Trophoblast cell (in vitro differentiated cells and primary cell): ENCODE measurements around the gene SH3YL1.

ENCODE experiments used
- DNase-seq, 2 donors: peaks; one replicate each; pipeline ENCODE4 v3.0.0-alpha.2; 2016
- H2AFZ ChIP-seq: 2 replicates; pipeline ENCODE4 v1.6.1; 2013; ENCODE audit warnings: low read length, moderate library complexity, mild to moderate bottlenecking; ENCODE audit not compliant: insufficient read depth, poor library complexity
- H2AK5ac ChIP-seq: 2 replicates; pipeline ENCODE4 v1.6.1; 2013; ENCODE audit warnings: mild to moderate bottlenecking, low read length
- H2BK120ac ChIP-seq: 2 replicates; pipeline ENCODE4 v1.6.1; 2013; ENCODE audit warnings: low read length, mild to moderate bottlenecking, moderate library complexity; ENCODE audit not compliant: insufficient read depth, poor library complexity
- H2BK12ac ChIP-seq: 2 replicates; pipeline ENCODE4 v1.6.1; 2013; ENCODE audit warnings: mild to moderate bottlenecking, low read length, moderate library complexity
- H2BK5ac ChIP-seq: 2 replicates; pipeline ENCODE4 v1.6.1; 2013; ENCODE audit warnings: low read length, low read depth, moderate library complexity, mild to moderate bottlenecking; ENCODE audit not compliant: poor library complexity
- H3K14ac ChIP-seq: 2 replicates; pipeline ENCODE4 v1.6.1; 2013; ENCODE audit warnings: mild to moderate bottlenecking, low read length
- H3K18ac ChIP-seq: 2 replicates; pipeline ENCODE4 v1.6.1; 2013; ENCODE audit warnings: mild to moderate bottlenecking, low read length
- H3K23ac ChIP-seq: 2 replicates; pipeline ENCODE4 v1.6.1; 2013; ENCODE audit warnings: low read length
- H3K27ac ChIP-seq: 2 replicates; pipeline ENCODE4 v1.5.1; 2013; ENCODE audit warnings: low read depth, mild to moderate bottlenecking, inconsistent platforms, low read length, moderate library complexity
- H3K27me3 ChIP-seq: 2 replicates; pipeline ENCODE4 v1.6.1; 2013; ENCODE audit warnings: inconsistent platforms, mild to moderate bottlenecking, low read length, moderate library complexity; ENCODE audit not compliant: insufficient read depth
- H3K36me3 ChIP-seq, 2 experiments: 1 replicate in 1 of 2; 2 replicates in 1 of 2; pipeline ENCODE4 v1.6.1; 2013; ENCODE audit warnings: low read length in 2 of 2, mild to moderate bottlenecking in 2 of 2, moderate library complexity in 1 of 2; ENCODE audit not compliant: insufficient read depth in 2 of 2, control insufficient read depth in 1 of 2
- H3K4ac ChIP-seq: 2 replicates; pipeline ENCODE4 v1.6.1; 2013; ENCODE audit warnings: low read depth, mild to moderate bottlenecking, low read length, moderate library complexity
- H3K4me1 ChIP-seq, 2 experiments: 1 replicate in 1 of 2; 2 replicates in 1 of 2; pipeline ENCODE4 v1.6.1; 2013; ENCODE audit warnings: low read length in 2 of 2, mild to moderate bottlenecking in 2 of 2, moderate library complexity in 1 of 2; ENCODE audit not compliant: insufficient read depth in 2 of 2, control insufficient read depth in 1 of 2
- H3K4me2 ChIP-seq: 2 replicates; pipeline ENCODE4 v1.6.1; 2013; ENCODE audit warnings: inconsistent platforms, mild to moderate bottlenecking, low read length, moderate library complexity
- H3K4me3 ChIP-seq: 2 replicates; pipeline ENCODE4 v1.5.1; 2013; ENCODE audit warnings: mild to moderate bottlenecking, low read depth, low read length, inconsistent platforms
- H3K79me1 ChIP-seq: one replicate; pipeline ENCODE4 v1.6.1; 2013; ENCODE audit warnings: low read length
- H3K79me2 ChIP-seq: 2 replicates; pipeline ENCODE4 v1.6.1; 2013; ENCODE audit warnings: low read length, mild to moderate bottlenecking; ENCODE audit not compliant: control insufficient read depth, insufficient read depth, poor library complexity
- H3K9ac ChIP-seq: 2 replicates; pipeline ENCODE4 v1.6.1; 2013; ENCODE audit warnings: mild to moderate bottlenecking, low read length
- H3K9me3 ChIP-seq: 2 replicates; pipeline ENCODE4 v1.6.1; 2013; ENCODE audit warnings: low read depth, mild to moderate bottlenecking, control low read depth, inconsistent platforms, low read length; ENCODE audit not compliant: insufficient read depth
- H4K12ac ChIP-seq: 2 replicates; pipeline ENCODE4 v1.6.1; 2013; ENCODE audit warnings: low read depth, mild to moderate bottlenecking, low read length, moderate library complexity
- H4K8ac ChIP-seq: 2 replicates; pipeline ENCODE4 v1.6.1; 2013; ENCODE audit warnings: low read depth, mild to moderate bottlenecking, low read length, moderate library complexity
- H4K91ac ChIP-seq: one replicate; pipeline ENCODE4 v1.6.1; 2013; ENCODE audit warnings: low read depth, mild to moderate bottlenecking, low read length, moderate library complexity
- WGBS: extraction: QIAGEN DNeasy Blood & Tissue Kit; methylation state at CpG from one replicate; pipeline ENCODE4 v1.1.7; 2013; ENCODE audit warnings: missing lambda C conversion rate; ENCODE audit not compliant: insufficient read length, insufficient coverage; ENCODE audit errors: extremely low coverage; 5-methylcytosine and 5-hydroxymethylcytosine counted together

Gene SH3YL1

DNA sequence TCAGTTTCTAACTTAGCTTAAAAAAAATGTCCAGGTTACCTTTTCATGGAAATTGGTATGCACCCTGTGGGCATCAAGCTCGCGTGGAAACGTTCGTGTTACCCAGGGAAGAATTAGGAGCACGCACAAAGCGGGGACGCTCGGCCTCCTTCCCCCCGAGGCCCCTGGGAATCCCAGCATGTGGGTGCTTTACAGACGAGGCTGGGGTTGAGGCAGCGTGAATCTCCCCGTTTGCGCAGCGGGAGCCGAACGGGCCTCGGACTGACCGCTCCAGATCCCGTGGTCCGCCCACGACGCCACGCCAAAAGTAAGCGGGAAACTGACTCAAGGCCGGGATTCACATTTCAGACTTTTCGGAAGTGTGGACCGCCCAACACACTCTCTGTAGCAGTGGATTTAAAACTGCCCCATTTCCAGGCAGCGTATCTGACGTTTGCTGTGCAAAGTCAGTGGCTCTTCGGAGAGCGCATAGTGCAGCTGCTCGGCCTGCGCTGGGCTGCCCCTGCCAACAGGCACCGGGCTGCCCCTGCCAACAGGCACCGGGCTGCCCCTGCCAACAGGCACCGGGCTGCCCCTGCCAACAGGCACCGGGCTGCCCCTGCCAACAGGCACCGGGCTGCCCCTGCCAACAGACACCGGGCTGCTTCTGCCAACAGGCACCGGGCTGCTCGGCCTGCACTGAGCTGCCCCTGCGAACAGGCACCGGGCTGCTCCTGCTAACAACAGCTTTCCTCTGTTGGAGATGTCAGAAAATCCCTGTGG lies 49.7 kb downstream of the SH3YL1 start:
- H3K4ac ChIP-seq, result no peak overlapping the region

DNA sequence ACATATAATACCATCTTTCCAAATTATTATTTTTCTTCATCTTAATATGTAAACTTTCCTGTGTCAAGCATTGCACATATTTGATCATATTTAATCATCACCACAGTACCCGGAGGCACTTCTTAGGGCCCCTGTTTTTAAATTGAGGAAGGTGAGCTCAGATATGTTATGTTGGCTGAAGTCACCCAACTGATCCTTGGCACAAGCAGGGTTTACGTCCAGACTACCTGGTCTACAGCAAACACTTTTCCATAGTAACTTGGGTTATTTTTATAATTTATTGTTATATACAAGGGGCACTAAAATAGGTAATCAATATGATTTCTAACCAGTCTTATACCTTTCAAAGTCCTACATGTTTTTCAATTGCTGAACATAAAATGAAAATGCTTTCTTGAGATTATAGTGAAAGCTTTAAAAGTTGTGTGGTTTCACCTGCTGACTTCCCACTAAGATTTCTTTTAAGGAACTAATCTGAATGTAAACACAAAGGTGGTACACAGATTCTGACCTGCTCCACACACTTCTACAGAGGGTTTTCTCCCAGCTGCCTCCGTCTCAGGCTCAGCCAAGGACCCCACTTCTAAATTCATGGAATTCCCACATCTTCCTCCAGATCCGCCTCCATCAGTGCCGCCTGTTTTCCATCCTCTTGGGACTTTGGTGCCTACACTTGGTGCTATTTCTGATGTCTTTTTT lies 52.2 kb downstream of the SH3YL1 start:
- no peaks in the 10 kb centered on the region for H3K79me1 ChIP-seq
- H3K4me2 ChIP-seq, result no peak overlapping the region
- H4K91ac ChIP-seq, result no peak overlapping the region
- H3K36me3 ChIP-seq, result no peaks in the 10 kb centered on the region
- DNase-seq, result no peak
- H3K4me3 ChIP-seq, result no peak overlapping the region
- H3K4me1 ChIP-seq, result no peaks in the 10 kb centered on the region
- no peak overlapping the region for H3K14ac ChIP-seq
- H3K4ac ChIP-seq, result no peak overlapping the region
- no peak overlapping the region for H2BK5ac ChIP-seq
- peaks cover 8% of the 10 kb centered on the region for H3K9me3 ChIP-seq
- no peaks in the 10 kb centered on the region for H3K27me3 ChIP-seq
- no peak overlapping the region for H3K18ac ChIP-seq
- H2AFZ ChIP-seq, result no peak overlapping the region
- H4K8ac ChIP-seq, result no peak overlapping the region
- no peak overlapping the region for H3K9ac ChIP-seq
- no peak overlapping the region for H2BK120ac ChIP-seq
- H2BK12ac ChIP-seq, result no peak overlapping the region
- H4K12ac ChIP-seq, result no peak overlapping the region
- H3K23ac ChIP-seq, result no peak overlapping the region
- WGBS, result no CpG with 5 or more reads among the region's 5 CpGs
- no peaks in the 10 kb centered on the region for H3K79me2 ChIP-seq
- H2AK5ac ChIP-seq, result no peak overlapping the region
- H3K27ac ChIP-seq, result no peak overlapping the region

More for the DNA sequence above, 49.7 kb downstream of the SH3YL1 start:
- Histone ChIP-seq H3K14ac (no peak overlapping the region), H3K9me3 (peaks cover 6% of the 10 kb centered on the region), H2BK12ac (no peak overlapping the region), H3K36me3 (peaks cover 2 to 3% of the 10 kb centered on the region in 2 experiments), H2BK5ac (no peak overlapping the region), H2AK5ac (no peak overlapping the region), H3K4me2 (no peak overlapping the region), H2AFZ (no peak overlapping the region), H3K4me3 (no peak overlapping the region), H3K79me2 (no peaks in the 10 kb centered on the region), H4K8ac (no peak overlapping the region), H3K27ac (no peak overlapping the region), H3K18ac (no peak overlapping the region), H3K79me1 (no peaks in the 10 kb centered on the region), H3K9ac (no peak overlapping the region), H4K12ac (no peak overlapping the region), H3K4me1 (no peaks in the 10 kb centered on the region), H2BK120ac (no peak overlapping the region), H3K23ac (no peak overlapping the region), H4K91ac (no peak overlapping the region), H3K27me3 (no peaks in the 10 kb centered on the region)
- no CpG with 5 or more reads among the region's 43 CpGs for WGBS
- DNase-seq, result no peak

DNA sequence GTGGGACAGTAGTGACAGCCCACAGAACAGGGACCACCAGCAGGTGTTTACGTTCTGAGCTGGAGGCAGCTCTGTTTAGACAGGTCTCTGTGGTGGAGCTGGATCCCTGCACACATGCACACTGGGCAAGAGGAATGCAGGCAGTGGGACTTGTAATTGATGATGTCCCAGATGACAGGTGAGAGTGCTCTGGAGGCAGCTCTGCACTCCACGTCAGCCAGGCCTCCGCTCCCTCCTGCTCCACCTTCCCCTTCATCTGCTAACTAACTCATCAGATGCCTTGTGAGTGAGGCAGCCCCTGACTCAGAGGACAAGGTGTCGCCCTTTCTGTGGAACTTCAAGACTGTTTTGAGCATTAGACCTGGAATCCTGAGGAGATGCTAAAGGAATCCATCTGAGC lies 53.2 kb downstream of the SH3YL1 start:
- Histone ChIP-seq H3K14ac (no peak overlapping the region), H2BK5ac (no peak overlapping the region), H3K36me3 (no peaks in the 10 kb centered on the region), H3K27me3 (no peaks in the 10 kb centered on the region), H3K9ac (no peak overlapping the region), H3K4me1 (no peaks in the 10 kb centered on the region), H3K4ac (no peak overlapping the region), H3K79me1 (no peaks in the 10 kb centered on the region), H3K4me3 (no peak overlapping the region), H3K9me3 (peaks cover 8% of the 10 kb centered on the region), H4K12ac (no peak overlapping the region), H3K23ac (no peak overlapping the region), H2BK120ac (no peak overlapping the region), H4K8ac (no peak overlapping the region), H3K18ac (no peak overlapping the region), H4K91ac (no peak overlapping the region), H2AK5ac (no peak overlapping the region), H2AFZ (no peak overlapping the region), H3K27ac (no peak overlapping the region), H3K79me2 (no peaks in the 10 kb centered on the region), H2BK12ac (no peak overlapping the region), H3K4me2 (no peak overlapping the region)
- no CpG with 5 or more reads among the region's 4 CpGs for WGBS
- peak; percentile 9 to 37 for DNase-seq

DNA sequence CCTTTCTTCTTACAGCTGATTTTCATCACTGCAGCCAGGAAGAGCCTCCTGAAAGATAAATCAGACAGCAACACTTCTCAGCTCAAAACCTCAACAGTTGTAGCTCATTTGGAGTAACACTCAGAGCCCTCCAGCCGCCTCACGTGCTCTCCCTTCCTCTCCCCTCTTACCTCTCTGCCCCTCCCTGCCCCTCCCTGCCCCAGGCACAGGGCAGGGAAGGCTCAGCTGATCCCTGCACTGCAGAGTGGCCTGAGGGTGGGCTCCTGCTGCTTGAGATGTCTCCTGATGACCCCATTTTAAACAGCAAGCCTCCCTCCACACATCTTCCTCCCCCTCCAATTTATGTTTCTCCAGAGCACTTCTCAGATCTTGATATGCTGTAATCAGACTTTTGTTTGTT lies 54.4 kb downstream of the SH3YL1 start:
- no peak overlapping the region for H2BK12ac ChIP-seq
- no peaks in the 10 kb centered on the region for H3K36me3 ChIP-seq
- H2BK120ac ChIP-seq, result no peak overlapping the region
- H3K23ac ChIP-seq, result no peak overlapping the region
- no peaks in the 10 kb centered on the region for H3K27me3 ChIP-seq
- H3K4me1 ChIP-seq, result no peaks in the 10 kb centered on the region
- H3K79me1 ChIP-seq, result no peaks in the 10 kb centered on the region
- no peak overlapping the region for H3K4ac ChIP-seq
- no peak overlapping the region for H3K9ac ChIP-seq
- H4K12ac ChIP-seq, result no peak overlapping the region
- no peak overlapping the region for H2AK5ac ChIP-seq
- no peak for DNase-seq
- H3K4me3 ChIP-seq, result no peak overlapping the region
- H3K14ac ChIP-seq, result no peak overlapping the region
- no peak overlapping the region for H2AFZ ChIP-seq
- no peak overlapping the region for H3K27ac ChIP-seq
- H4K8ac ChIP-seq, result no peak overlapping the region
- H3K79me2 ChIP-seq, result no peaks in the 10 kb centered on the region
- H3K18ac ChIP-seq, result no peak overlapping the region
- no CpG with 5 or more reads among the region's 2 CpGs for WGBS
- no peak overlapping the region for H2BK5ac ChIP-seq
- H3K9me3 ChIP-seq, result peaks cover 8% of the 10 kb centered on the region
- H3K4me2 ChIP-seq, result no peak overlapping the region
- H4K91ac ChIP-seq, result no peak overlapping the region
